ENCODE data around the gene TBL3. TPM values are rescaled to one million over a fixed set of nuclear protein-coding genes. Genes with fewer than 3 reads are reported as not detected.

TBL3 gene
- total and polyA plus RNA-seq, 7 experiments from 2014 or later, result 17.2 to 89.8 (median 32.8) TPM

GRCh38 chr16:1977875-1978268 is 6.0 kb downstream of the TBL3 start:
- Histone ChIP-seq H3K4me1 (ENCODE audit: control insufficient read depth in 2 of 2, insufficient read depth in 2 of 2, low read length in 2 of 2) (peaks cover 1 to 3% of the 10 kb centered on the region in 2 donors), H3K9me3 (ENCODE audit: control insufficient read depth in 2 of 3, low read length in 3 of 3) (no peaks in the 10 kb centered on the region), H3K27ac (ENCODE audit: low read depth, low read length) (no peak overlapping the region), H3K4me3 (ENCODE audit: low read length) (no peak overlapping the region), H3K36me3 (ENCODE audit: control insufficient read depth in 2 of 3, insufficient read depth in 3 of 3, low read length in 3 of 3) (peaks cover 0 to 50% (median 0%) of the 10 kb centered on the region in 3 experiments), H3K27me3 (ENCODE audit: control insufficient read depth in 2 of 2, insufficient read depth in 2 of 2, low read length in 2 of 2) (peaks cover 0 to 3% of the 10 kb centered on the region in 2 donors)
- Mint-ChIP-seq H3K4me1 (peaks cover 2 to 16% (median 5%) of the 10 kb centered on the region in 7 donors), H3K4me3 (peak overlapping the region in 1 of 10 donors; percentile 52), H3K27ac (no peak overlapping the region), H3K9me3 (no peaks in the 10 kb centered on the region), H3K27me3 (peaks cover 0 to 27% (median 6%) of the 10 kb centered on the region in 5 donors), H3K36me3 (peaks cover 0 to 22% (median 7%) of the 10 kb centered on the region in 5 donors)
- intact Hi-C loops (cut with micrococcal nuclease), result no loop called here
- ATAC-seq (no peak), DNase-seq (no peak)
- ChIA-PET POLR2A (interaction anchor here (2.1 to 11.4 kb wide), 2 partner anchors 14 to 177 kb away, joined by 8 to 61 read pairs; partner anchors contain the start of genes RPS2 and TRAF7), CTCF (interaction anchor here (1.6 kb wide), 1 partner anchor 163 kb away, joined by 5 read pairs; no protein-coding TSS in a partner anchor)

DNA sequence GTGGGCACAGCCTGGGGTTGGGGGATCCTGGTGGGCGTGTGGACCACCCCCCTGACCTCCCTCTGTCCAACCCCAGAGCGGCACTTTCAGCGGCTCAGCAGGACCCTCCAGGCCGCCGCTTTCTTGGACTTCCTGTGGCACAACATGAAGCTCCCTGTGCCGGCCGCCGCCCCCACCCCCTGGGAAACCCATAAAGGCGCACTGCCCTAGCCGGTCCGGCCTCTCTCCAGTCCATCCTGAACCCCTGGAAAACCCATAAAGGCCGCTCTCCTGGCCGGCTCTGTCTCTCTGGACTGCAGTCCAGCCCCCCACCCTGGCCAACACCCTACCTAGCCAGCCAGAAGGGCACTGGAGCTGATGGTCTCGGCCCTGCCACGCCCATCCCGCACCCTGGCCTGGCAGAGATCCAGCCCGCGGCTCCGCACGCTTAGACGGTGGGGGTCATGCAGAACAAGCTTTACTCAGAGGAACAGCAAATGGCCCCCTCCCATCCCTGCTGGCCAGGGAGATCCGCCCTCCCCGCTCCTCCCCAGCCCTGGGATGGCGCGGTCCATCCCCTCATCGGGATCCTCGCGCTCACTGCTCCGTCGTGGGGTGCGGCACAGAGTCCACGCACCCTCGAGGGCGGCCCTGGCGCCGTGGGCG is 6.7 kb downstream of the TBL3 start:
- H3K27ac Mint-ChIP-seq, result no peak overlapping the region
- H3K9me3 Mint-ChIP-seq, result no peaks in the 10 kb centered on the region
- H3K27me3 ChIP-seq (ENCODE audit: control insufficient read depth in 2 of 2, insufficient read depth in 2 of 2, low read length in 2 of 2), result peaks cover 0 to 3% of the 10 kb centered on the region in 2 donors
- H3K4me3 ChIP-seq (ENCODE audit: low read length), result no peak overlapping the region
- H3K9me3 ChIP-seq (ENCODE audit: control insufficient read depth in 2 of 3, low read length in 3 of 3), result no peaks in the 10 kb centered on the region
- POLR2A ChIA-PET, result interaction anchor here (0.6 to 11.4 kb wide), 3 partner anchors 15 to 572 kb away, joined by 3 to 61 read pairs (median 8); partner anchors contain the start of genes RPS2 and TRAF7
- H3K4me3 Mint-ChIP-seq, result no peak overlapping the region
- peaks cover 0 to 22% (median 7%) of the 10 kb centered on the region in 5 donors for H3K36me3 Mint-ChIP-seq
- ATAC-seq (no peak), DNase-seq (no peak)
- H3K27ac ChIP-seq (ENCODE audit: low read depth, low read length), result no peak overlapping the region
- H3K4me1 ChIP-seq (ENCODE audit: control insufficient read depth in 2 of 2, insufficient read depth in 2 of 2, low read length in 2 of 2), result peaks cover 0 to 6% of the 10 kb centered on the region in 2 donors
- H3K4me1 Mint-ChIP-seq, result peaks cover 0 to 16% (median 8%) of the 10 kb centered on the region in 7 donors
- peaks cover 0 to 50% (median 0%) of the 10 kb centered on the region in 3 experiments for H3K36me3 ChIP-seq (ENCODE audit: control insufficient read depth in 2 of 3, insufficient read depth in 3 of 3, low read length in 3 of 3)
- intact Hi-C loops (cut with micrococcal nuclease), result no loop called here
- H3K27me3 Mint-ChIP-seq, result peaks cover 0 to 32% (median 8%) of the 10 kb centered on the region in 5 donors
- CTCF ChIA-PET, result interaction anchor here (1.6 kb wide), 1 partner anchor 162 kb away, joined by 5 read pairs; no protein-coding TSS in a partner anchor

DNA sequence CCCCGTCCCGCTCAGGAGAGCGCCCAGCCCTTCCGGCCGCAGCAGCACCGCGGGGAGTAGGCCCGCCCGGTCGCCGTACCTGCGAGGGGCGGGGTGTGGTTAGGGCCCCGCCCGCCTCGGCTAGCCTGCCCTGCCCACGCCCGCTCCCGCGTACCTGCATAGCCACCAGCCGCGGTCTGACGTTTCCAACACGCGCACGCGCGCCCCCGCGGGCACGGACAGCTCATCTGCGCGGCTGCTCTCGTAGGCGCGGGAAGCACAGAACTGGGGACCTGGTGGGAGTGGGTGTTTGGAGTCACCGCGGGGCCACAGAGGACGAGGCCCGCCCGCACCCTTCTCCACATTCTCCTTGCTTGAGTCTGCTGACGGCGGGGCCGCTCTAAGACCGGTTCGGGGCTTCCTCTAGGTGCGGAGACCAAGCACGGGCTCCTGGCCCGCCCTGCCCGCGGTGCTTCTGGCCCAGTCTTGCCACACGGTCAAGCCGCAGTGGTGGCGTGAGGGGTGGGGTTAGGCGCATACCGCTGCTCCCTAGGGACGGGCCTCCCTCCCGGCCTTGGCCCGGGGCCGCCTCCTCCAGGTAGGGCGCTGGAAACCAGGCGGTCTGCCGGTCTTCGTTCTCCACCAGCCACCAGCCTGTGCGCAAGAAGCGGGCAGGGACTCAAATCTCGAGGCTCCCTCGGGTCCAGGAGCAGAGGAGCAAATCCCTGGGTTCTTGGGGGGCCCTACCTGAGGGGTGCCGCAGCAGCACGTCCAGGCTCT is 7.6 kb downstream of the TBL3 start:
- Histone ChIP-seq H3K27ac (ENCODE audit: low read depth, low read length) (no peak overlapping the region), H3K27me3 (ENCODE audit: control insufficient read depth in 2 of 2, insufficient read depth in 2 of 2, low read length in 2 of 2) (peaks cover 0 to 3% of the 10 kb centered on the region in 2 donors), H3K9me3 (ENCODE audit: control insufficient read depth in 2 of 3, low read length in 3 of 3) (no peaks in the 10 kb centered on the region), H3K4me1 (ENCODE audit: control insufficient read depth in 2 of 2, insufficient read depth in 2 of 2, low read length in 2 of 2) (peaks cover 0 to 6% of the 10 kb centered on the region in 2 donors), H3K4me3 (ENCODE audit: low read length) (no peak overlapping the region), H3K36me3 (ENCODE audit: control insufficient read depth in 2 of 3, insufficient read depth in 3 of 3, low read length in 3 of 3) (peaks cover 0 to 45% (median 0%) of the 10 kb centered on the region in 3 experiments)
- POLR2A ChIA-PET, result interaction anchor here (0.6 to 11.4 kb wide), 3 partner anchors 16 to 573 kb away, joined by 3 to 61 read pairs (median 8); partner anchors contain the start of genes RPS2 and TRAF7
- Mint-ChIP-seq H3K4me3 (peak overlapping the region in 1 of 10 donors; percentile 28), H3K4me1 (peaks cover 0 to 16% (median 8%) of the 10 kb centered on the region in 7 donors), H3K36me3 (peaks cover 0 to 22% (median 7%) of the 10 kb centered on the region in 5 donors), H3K27me3 (peaks cover 0 to 32% (median 8%) of the 10 kb centered on the region in 5 donors), H3K27ac (no peak overlapping the region), H3K9me3 (no peaks in the 10 kb centered on the region)
- DNase-seq (no peak), ATAC-seq (peak; percentile 12)
- CTCF ChIA-PET, result no interaction called here
- intact Hi-C loops (cut with micrococcal nuclease), result no loop called here

DNA sequence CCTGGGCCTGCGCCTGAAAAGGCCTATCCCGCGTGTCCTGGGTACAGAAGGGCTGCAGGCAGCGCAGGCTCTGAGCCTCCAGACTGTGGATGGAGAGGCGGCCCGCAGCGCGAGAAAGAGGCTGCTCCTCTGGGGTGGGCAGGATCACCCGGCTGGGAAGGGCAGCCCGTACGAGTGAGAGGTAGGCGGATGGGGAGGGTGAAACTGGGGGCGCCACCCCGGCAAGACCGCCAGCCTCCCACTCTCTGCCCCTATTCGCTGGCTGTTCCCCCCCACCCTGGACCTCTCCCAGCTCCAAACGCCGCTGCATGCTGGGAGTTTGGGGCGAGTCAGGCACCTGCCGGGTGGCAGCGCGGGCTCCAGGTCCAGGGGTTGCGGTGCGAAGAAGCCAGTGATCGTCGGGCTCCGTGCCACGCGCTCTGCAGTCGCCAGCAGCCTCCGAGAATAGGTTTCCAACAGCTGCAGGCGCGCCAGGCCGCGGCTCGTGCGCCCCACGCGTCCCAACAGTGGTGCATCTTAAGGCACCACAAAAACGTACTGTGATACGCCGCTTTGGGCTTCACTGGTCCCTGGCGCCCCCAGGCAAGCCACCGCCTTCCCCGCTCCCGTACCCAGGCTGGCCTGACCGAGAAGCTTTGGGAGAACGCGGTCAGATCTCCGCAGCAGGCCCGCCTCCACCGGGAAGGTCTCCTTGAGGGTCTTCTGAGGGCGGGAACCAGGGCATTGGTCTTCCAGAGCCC is 8.3 kb downstream of the TBL3 start:
- CTCF ChIA-PET, result no interaction called here
- Histone ChIP-seq H3K36me3 (ENCODE audit: control insufficient read depth in 2 of 3, insufficient read depth in 3 of 3, low read length in 3 of 3) (peaks cover 0 to 37% (median 0%) of the 10 kb centered on the region in 3 experiments), H3K4me1 (ENCODE audit: control insufficient read depth in 2 of 2, insufficient read depth in 2 of 2, low read length in 2 of 2) (peaks cover 0 to 13% of the 10 kb centered on the region in 2 donors), H3K4me3 (ENCODE audit: low read length) (no peak overlapping the region), H3K9me3 (ENCODE audit: control insufficient read depth in 2 of 3, low read length in 3 of 3) (no peaks in the 10 kb centered on the region), H3K27me3 (ENCODE audit: control insufficient read depth in 2 of 2, insufficient read depth in 2 of 2, low read length in 2 of 2) (peaks cover 0 to 3% of the 10 kb centered on the region in 2 donors), H3K27ac (ENCODE audit: low read depth, low read length) (no peak overlapping the region)
- Mint-ChIP-seq H3K9me3 (no peaks in the 10 kb centered on the region), H3K4me1 (peaks cover 0 to 19% (median 13%) of the 10 kb centered on the region in 7 donors), H3K27ac (no peak overlapping the region), H3K4me3 (peak overlapping the region in 1 of 10 donors; percentile 28), H3K36me3 (peaks cover 0 to 16% (median 7%) of the 10 kb centered on the region in 5 donors), H3K27me3 (peaks cover 0 to 32% (median 8%) of the 10 kb centered on the region in 5 donors)
- POLR2A ChIA-PET, result interaction anchor here (0.9 to 11.4 kb wide), 4 partner anchors 9 to 175 kb away, joined by 4 to 61 read pairs (median 16); partner anchors contain the start of genes RPS2 and TBL3
- ATAC-seq (no peak), DNase-seq (no peak)
- intact Hi-C loops (cut with micrococcal nuclease), result no loop called here

DNA sequence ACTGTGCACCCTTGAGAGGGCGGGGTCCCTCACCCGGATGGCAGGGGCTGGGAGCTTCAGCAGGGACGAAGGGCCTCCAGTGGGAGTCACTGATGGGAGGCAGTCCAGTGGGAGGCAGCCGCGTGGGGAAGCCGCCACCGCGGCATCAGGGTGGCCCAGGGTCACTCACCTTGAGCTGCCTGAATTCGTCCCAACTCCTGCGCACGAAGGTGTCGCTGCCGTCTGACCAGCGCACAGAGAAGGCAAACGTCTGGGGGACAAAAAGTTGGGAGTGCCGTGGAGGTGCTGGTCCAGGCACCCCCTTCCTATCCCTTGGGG is 8.9 kb downstream of the TBL3 start:
- Histone ChIP-seq H3K27ac (ENCODE audit: low read depth, low read length) (no peak overlapping the region), H3K36me3 (ENCODE audit: control insufficient read depth in 2 of 3, insufficient read depth in 3 of 3, low read length in 3 of 3) (peaks cover 0 to 35% (median 0%) of the 10 kb centered on the region in 3 experiments), H3K4me3 (ENCODE audit: low read length) (no peak overlapping the region), H3K27me3 (ENCODE audit: control insufficient read depth in 2 of 2, insufficient read depth in 2 of 2, low read length in 2 of 2) (peaks cover 0 to 3% of the 10 kb centered on the region in 2 donors), H3K9me3 (ENCODE audit: control insufficient read depth in 2 of 3, low read length in 3 of 3) (no peaks in the 10 kb centered on the region), H3K4me1 (ENCODE audit: control insufficient read depth in 2 of 2, insufficient read depth in 2 of 2, low read length in 2 of 2) (peaks cover 0 to 13% of the 10 kb centered on the region in 2 donors)
- POLR2A ChIA-PET, result interaction anchor here (0.9 to 11.4 kb wide), 5 partner anchors 9 to 174 kb away, joined by 4 to 61 read pairs (median 16); partner anchors contain the start of genes RPS2 and TBL3
- Mint-ChIP-seq H3K4me3 (no peak overlapping the region), H3K4me1 (peaks cover 0 to 24% (median 14%) of the 10 kb centered on the region in 7 donors), H3K27ac (no peak overlapping the region), H3K9me3 (no peaks in the 10 kb centered on the region), H3K27me3 (peaks cover 0 to 32% (median 8%) of the 10 kb centered on the region in 5 donors), H3K36me3 (peaks cover 0 to 12% (median 7%) of the 10 kb centered on the region in 5 donors)
- CTCF ChIA-PET, result no interaction called here
- intact Hi-C loops (cut with micrococcal nuclease), result no loop called here
- no peak for DNase-seq
- ATAC-seq, result no peak

DNA sequence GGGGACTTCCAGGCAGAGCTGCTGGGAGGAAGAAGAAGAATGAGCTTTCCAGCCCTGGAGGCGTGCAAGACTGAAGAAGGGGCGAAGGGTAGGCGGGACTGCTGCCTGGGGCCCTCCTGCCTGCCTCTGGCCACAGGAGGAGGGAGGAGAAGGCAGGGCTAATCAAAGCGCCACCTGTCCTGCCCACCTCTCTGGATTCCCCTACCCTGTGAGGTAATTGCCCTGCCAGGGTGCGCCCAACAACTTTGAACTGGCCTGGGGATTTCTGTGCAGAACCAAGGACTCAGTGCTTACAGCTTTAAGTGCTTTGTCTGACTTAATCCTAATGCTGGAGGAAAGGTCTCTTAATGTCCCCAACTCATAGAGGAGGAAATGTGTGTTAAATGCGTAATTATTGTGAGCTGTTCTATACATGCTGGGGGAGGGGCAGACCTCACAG is 9.6 kb downstream of the TBL3 start, which contains the start of gene NOXO1:
Gene NOXO1 (minus strand): TSS at position 72 of the 439 bp plus-strand sequence. CDS start 290 bp downstream, outside the sequence.
- ATAC-seq (no peak), DNase-seq (no peak)
- intact Hi-C loops (cut with micrococcal nuclease), result no loop called here
- H3K4me1 Mint-ChIP-seq, result peaks cover 0 to 26% (median 14%) of the 10 kb centered on the region in 7 donors
- Histone ChIP-seq H3K27me3 (ENCODE audit: control insufficient read depth in 2 of 2, insufficient read depth in 2 of 2, low read length in 2 of 2) (peaks cover 0 to 3% of the 10 kb centered on the region in 2 donors), H3K36me3 (ENCODE audit: control insufficient read depth in 2 of 3, insufficient read depth in 3 of 3, low read length in 3 of 3) (peaks cover 0 to 35% (median 0%) of the 10 kb centered on the region in 3 experiments), H3K27ac (ENCODE audit: low read depth, low read length) (no peak within 1 kb of the TSS), H3K4me1 (ENCODE audit: control insufficient read depth in 2 of 2, insufficient read depth in 2 of 2, low read length in 2 of 2) (peaks cover 0 to 13% of the 10 kb centered on the region in 2 donors), H3K4me3 (ENCODE audit: low read length) (no peak within 1 kb of the TSS), H3K9me3 (ENCODE audit: control insufficient read depth in 2 of 3, low read length in 3 of 3) (no peaks in the 10 kb centered on the region)
- POLR2A ChIA-PET, result interaction anchor here (1.1 to 11.4 kb wide), 4 partner anchors 10 to 20 kb away, joined by 4 to 61 read pairs (median 22); partner anchors contain the start of genes RPS2 and TBL3
- no peaks in the 10 kb centered on the region for H3K9me3 Mint-ChIP-seq
- CTCF ChIA-PET, result no interaction called here
- H3K36me3 Mint-ChIP-seq, result peaks cover 0 to 9% (median 6%) of the 10 kb centered on the region in 5 donors
- H3K4me3 Mint-ChIP-seq, result peak within 1 kb of the TSS in 7 of 10 donors; percentile 23 to 83 (median 49)
- no peak within 1 kb of the TSS for H3K27ac Mint-ChIP-seq
- peaks cover 1 to 32% (median 8%) of the 10 kb centered on the region in 5 donors for H3K27me3 Mint-ChIP-seq

Measured in naive thymus-derived CD4-positive, alpha-beta T cell (primary cell).